Gastrocnemius medialis (tissue), 4 donors: ENCODE measurements around the gene MOGAT3. TPM values are rescaled to one million over a fixed set of nuclear protein-coding genes. Genes with fewer than 3 reads are reported as not detected.

ENCODE experiments used
- ATAC-seq, 2 donors: fragments of 150-250 bp; one replicate each; pipeline ENCODE4 v1.9.1; 2016
- DNase-seq, 2 donors: peaks; one replicate each; pipeline ENCODE4 v3.0.0-alpha.2; 2019
- H3K27ac ChIP-seq, 4 donors: fragments of 200-600 bp; sonication (generic); 1 replicate in 1 of 4; 2 replicates in 3 of 4; pipeline ENCODE4 v1.5.1; 2016 to 2018; ENCODE audit warnings: mild to moderate bottlenecking in 2 of 4, moderate library complexity in 1 of 4
- H3K27me3 ChIP-seq, 3 donors: fragments of 200-600 bp; sonication (generic) in 2 of 3; 1 replicate in 1 of 3; 2 replicates in 2 of 3; pipeline versions ENCODE4 v1.5.1 to v1.6.0; 2016 to 2019; ENCODE audit warnings: mild to moderate bottlenecking in 1 of 3, moderate library complexity in 1 of 3
- H3K36me3 ChIP-seq, 2 donors: fragments of 200-600 bp; sonication (generic) in 1 of 2; one replicate each; pipeline ENCODE4 v1.5.1; 2017 to 2018
- H3K4me1 ChIP-seq, 2 donors: fragments of 200-600 bp; sonication (generic) in 1 of 2; one replicate each; pipeline ENCODE4 v1.5.1; 2016 to 2017; ENCODE audit warnings: mild to moderate bottlenecking in 2 of 2
- H3K4me3 ChIP-seq, 4 donors: fragments of 200-600 bp; sonication (generic) in 3 of 4; 1 replicate in 1 of 4; 2 replicates in 3 of 4; pipeline ENCODE4 v1.5.1; 2016 to 2019; ENCODE audit warnings: mild to moderate bottlenecking in 2 of 4
- H3K9me3 ChIP-seq, 3 donors: fragments of 200-600 bp; sonication (generic) in 2 of 3; 1 replicate in 1 of 3; 2 replicates in 2 of 3; pipeline ENCODE4 v1.5.1; 2016 to 2019
- CTCF ChIP-seq, 5 experiments: fragments of 450-650 bp in 3 of 5; fragments of 200-600 bp in 2 of 5; sonication (generic) in 2 of 5; IDR thresholded peaks in 4 of 5; conservative IDR thresholded peaks in 1 of 5; 1 replicate in 4 of 5; 2 replicates in 1 of 5; pipeline ENCODE4 v1.5.1; 2016 to 2019; ENCODE audit warnings: antibody characterized with exemption in 5 of 5, mild to moderate bottlenecking in 3 of 5, moderate library complexity in 3 of 5
- POLR2A ChIP-seq, 2 donors: fragments of 450-650 bp; IDR thresholded peaks; one replicate each; pipeline ENCODE4 v1.6.1; 2017; ENCODE audit warnings: antibody characterized with exemption in 2 of 2, mild to moderate bottlenecking in 2 of 2, moderate library complexity in 2 of 2
- in situ Hi-C, 4 donors: fragments of 200-750 bp; cut with MboI; loops; one replicate each; pipeline versions ENCODE4 v1.15.0 to v1.8.0; 2017; ENCODE audit warnings: low sequenced_read_pairs in 4 of 4
- intact Hi-C: fragments of 100-400 bp; cut with DNase I; formaldehyde crosslinking; loops from one replicate; pipeline ENCODE4 v1.15.1; 2023; ENCODE audit warnings: low total_unique reads
- total RNA-seq, 4 donors: library from RNA; depleted of rRNA; stranded (reverse); fragments of >200 nt; gene quantifications; one replicate each; pipeline versions ENCODE4 v1.1.0 to v1.2.3, GENCODE V29; 2016

MOGAT3 gene
- total RNA-seq, 4 donors from 2014 or later, result not detected

DNA sequence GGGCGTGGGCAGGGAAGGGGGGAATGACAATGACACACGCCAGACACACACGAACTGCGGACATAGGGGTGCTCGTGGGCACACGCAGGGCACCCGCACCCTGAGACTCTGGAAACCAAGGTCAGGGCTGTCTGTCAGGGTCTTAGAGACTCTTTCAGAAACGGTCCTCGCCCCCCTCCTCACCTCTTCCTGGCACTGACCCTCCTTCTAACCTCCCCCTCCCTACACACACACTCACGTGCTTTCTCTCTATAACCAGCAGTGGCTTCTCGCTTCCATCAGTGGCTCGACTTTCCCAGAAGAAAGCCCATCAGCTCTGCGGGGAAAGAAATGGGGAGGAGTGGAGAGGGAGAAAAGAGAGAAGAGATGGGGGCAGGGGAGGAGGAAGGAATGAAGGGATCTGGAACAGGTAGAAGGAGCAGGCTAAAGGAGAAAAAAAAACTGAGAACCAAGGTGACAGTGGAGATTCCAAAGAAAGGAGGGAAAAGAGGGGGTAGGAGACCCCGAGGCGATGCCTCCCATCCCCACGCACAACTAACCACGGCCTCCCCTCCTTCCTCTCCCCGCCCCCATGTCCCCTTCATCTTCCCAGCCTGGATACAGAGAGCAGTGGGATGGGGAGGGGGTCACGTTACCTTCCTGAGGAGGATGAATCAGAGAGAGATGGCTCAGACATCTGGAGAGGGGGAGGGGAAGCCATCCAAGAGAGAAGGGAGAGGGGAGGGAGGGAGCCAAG, 33.8 kb downstream of the MOGAT3 start:
- intact Hi-C loops, result no loop called here
- in situ Hi-C loops, result no loop called here

DNA sequence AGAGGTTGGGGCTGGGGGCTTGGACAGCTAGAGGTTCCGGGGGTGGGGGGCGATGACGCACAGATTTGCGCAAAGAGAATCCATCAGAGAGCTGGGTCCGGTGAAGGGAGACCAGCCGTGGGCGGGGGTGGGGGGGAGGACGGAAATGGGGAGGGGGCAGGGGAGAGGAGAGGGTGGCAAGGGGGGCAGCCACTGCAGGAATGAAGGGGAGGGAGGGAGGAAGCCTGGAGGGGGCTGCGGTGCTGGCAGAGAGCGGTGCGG, 34.3 kb downstream of the MOGAT3 start:
- H3K9me3 ChIP-seq, result no peaks in the 10 kb centered on the region
- in situ Hi-C loops, result no loop called here
- peaks cover 18 to 27% of the 10 kb centered on the region in 2 donors for H3K4me1 ChIP-seq
- H3K27ac ChIP-seq, result no peak overlapping the region
- TF ChIP-seq CTCF (IDR thresholded peaks at IDR 0.05 in 4 of 5, conservative IDR thresholded peaks at IDR 0.05 in 1 of 5) (no peak), POLR2A (IDR thresholded peaks at IDR 0.05) (no peak)
- DNase-seq (no peak), ATAC-seq (no peak)
- peaks cover 85 to 97% (median 93%) of the 10 kb centered on the region in 3 donors for H3K27me3 ChIP-seq
- H3K4me3 ChIP-seq, result no peak overlapping the region
- H3K36me3 ChIP-seq, result no peaks in the 10 kb centered on the region
- intact Hi-C loops, result no loop called here

More for the DNA sequence above, 33.8 kb downstream of the MOGAT3 start:
- TF ChIP-seq CTCF (IDR thresholded peaks at IDR 0.05 in 4 of 5, conservative IDR thresholded peaks at IDR 0.05 in 1 of 5), result no peak
- TF ChIP-seq POLR2A (IDR thresholded peaks at IDR 0.05), result no peak
- ATAC-seq (no peak), DNase-seq (no peak)
- Histone ChIP-seq H3K4me3 (no peak overlapping the region), H3K27ac (no peak overlapping the region), H3K9me3 (no peaks in the 10 kb centered on the region), H3K4me1 (peaks cover 18 to 29% of the 10 kb centered on the region in 2 donors), H3K36me3 (no peaks in the 10 kb centered on the region), H3K27me3 (peaks cover 85 to 98% (median 94%) of the 10 kb centered on the region in 3 donors)

- H3K9me3 ChIP-seq, result no peaks in the 10 kb centered on the region
- H3K27me3 ChIP-seq, result peaks cover 84 to 94% (median 89%) of the 10 kb centered on the region in 3 donors
- H3K4me3 ChIP-seq, result peak overlapping the region in 1 of 4 donors; percentile 4
- DNase-seq (no peak), ATAC-seq (no peak)
- H3K4me1 ChIP-seq, result peaks cover 18 to 27% of the 10 kb centered on the region in 2 donors
- no peak overlapping the region for H3K27ac ChIP-seq
- intact Hi-C loops (loop anchor here (1.0 kb wide), 1 partner anchor 12 kb away; the partner anchor contains the start of gene AP1S1), in situ Hi-C loops (no loop called here)
- no peak for TF ChIP-seq POLR2A (IDR thresholded peaks at IDR 0.05)
- no peaks in the 10 kb centered on the region for H3K36me3 ChIP-seq
These were observed 34.7 kb downstream of the MOGAT3 start for GRCh38 chr7:101165958-101166647.

DNA sequence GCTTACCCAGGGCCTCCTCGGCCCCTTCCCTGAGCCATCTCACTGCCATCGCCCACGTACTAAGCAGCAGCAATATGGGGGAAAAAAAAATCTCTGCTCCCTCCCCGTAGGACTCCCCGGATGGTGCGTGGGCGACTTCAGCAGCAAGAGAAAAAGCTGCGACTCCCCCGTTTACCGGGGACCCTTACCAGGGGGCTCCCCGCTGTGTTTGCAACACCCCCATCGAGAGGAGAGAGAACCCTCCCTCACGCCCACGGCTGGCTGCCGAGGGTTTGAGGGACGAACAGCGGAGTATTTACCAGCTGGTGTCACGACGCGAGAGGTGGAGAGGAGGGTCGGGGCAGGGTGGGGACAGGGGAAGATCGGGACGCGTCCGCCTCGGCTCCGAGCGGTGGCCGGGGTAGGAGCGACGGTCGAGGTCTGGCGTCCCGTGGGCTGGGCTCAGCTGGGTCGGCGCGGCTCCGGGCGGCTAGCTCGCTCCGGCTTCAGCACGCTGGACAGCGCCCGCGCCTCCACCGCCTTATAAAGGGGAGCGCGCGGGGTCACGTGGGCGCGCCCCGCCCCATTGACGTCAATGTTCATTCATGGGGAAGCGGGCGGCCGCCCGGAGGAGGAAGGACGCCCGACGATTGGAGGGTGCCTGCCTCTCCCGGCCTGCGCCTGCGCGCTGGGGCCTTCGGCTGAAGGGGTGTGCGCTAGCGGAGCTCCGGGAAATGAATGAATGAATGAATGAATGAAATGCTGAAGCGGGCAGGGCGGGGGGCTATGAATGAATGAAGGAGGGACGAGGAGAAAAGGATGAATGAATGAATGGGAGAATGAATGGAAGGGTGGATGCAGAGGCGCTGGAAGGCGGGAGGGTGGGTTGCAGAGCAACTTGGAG, 35.5 kb downstream of the MOGAT3 start, which contains the start of gene VGF:
VGF (minus strand) TSS at position 495 of the 883 bp plus-strand sequence. CDS start 726 bp downstream, outside the sequence.
- H3K4me1 ChIP-seq, result peaks cover 18 to 27% of the 10 kb centered on the region in 2 donors
- in situ Hi-C loops, result no loop called here

More for the DNA sequence above, 35.5 kb downstream of the MOGAT3 start, which contains the start of gene VGF:
- Histone ChIP-seq H3K27ac (no peak within 1 kb of the TSS), H3K4me3 (peak within 1 kb of the TSS in 2 of 4 donors; percentile 4 to 36), H3K36me3 (no peaks in the 10 kb centered on the region), H3K27me3 (peaks cover 77 to 90% (median 81%) of the 10 kb centered on the region in 3 donors), H3K9me3 (no peaks in the 10 kb centered on the region)
- intact Hi-C loops, result loop anchor here (1.0 kb wide), 1 partner anchor 11 kb away; the partner anchor contains the start of gene AP1S1
- DNase-seq (peak; percentile 49 to 76), ATAC-seq (peak; percentile 72 to 77)
- no peak for TF ChIP-seq POLR2A (IDR thresholded peaks at IDR 0.05)
- no peak for TF ChIP-seq CTCF (IDR thresholded peaks at IDR 0.05 in 4 of 5, conservative IDR thresholded peaks at IDR 0.05 in 1 of 5)
